Amniotic epithelial cell (primary cell): ENCODE measurements around the gene ZC3H12D.
"Not testable (repeated sequence)": the region's sequence is repeated elsewhere in the genome, so short reads cannot be mapped to it uniquely, and the experiment has no call there.

Source experiments
- DNase-seq: peaks from one replicate; pipeline ENCODE4 v3.0.0-alpha.2; 2010; ENCODE audit warnings: low read depth

Gene ZC3H12D

GRCh38 chr6:149459761-149460160, 25.1 kb downstream of the ZC3H12D start:
- DNase-seq = no peak

- no peak for DNase-seq
Observed at GRCh38 chr6:149458806-149459205, 26.0 kb downstream of the ZC3H12D start.

GRCh38 chr6:149458196-149458595, 26.6 kb downstream of the ZC3H12D start:
- peak; percentile 12 for DNase-seq

- peak; percentile 36 for DNase-seq
Observed at GRCh38 chr6:149457316-149457884, 27.4 kb downstream of the ZC3H12D start.

DNA sequence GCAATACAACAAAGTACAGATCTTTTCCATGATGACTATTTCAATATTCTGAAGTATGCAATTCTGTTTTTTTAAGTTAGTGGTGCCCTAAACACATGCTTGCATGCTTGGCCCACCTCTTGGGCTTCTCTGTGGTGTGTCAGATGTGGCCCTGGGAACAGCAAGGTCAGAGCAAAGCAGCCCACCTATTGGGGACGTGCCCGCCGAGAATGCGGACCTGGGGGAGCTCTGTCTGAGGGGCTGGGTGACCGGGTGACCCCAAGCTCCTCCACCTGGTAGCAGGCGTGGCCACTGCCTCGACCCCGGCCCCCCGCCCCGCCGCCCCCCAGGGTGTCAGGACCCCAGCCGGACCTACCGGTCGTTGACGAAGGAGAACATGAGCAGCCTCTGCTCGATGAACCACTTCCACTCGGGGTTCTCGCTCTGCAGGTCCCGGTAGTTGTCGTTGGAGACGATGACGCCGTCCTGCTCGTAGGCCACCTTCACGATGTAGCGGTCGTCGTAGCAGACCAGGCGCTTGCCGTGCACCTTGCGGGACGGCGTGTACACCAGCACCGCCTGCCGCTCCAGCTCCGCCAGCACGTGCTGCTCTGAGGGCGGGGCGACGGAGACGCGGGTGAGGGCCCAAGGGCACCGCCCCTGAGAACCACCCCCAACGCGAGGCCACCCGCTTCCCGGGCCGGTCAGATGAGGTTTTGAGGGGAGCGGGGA, 28.3 kb downstream of the ZC3H12D start:
- DNase-seq = no peak

DNA sequence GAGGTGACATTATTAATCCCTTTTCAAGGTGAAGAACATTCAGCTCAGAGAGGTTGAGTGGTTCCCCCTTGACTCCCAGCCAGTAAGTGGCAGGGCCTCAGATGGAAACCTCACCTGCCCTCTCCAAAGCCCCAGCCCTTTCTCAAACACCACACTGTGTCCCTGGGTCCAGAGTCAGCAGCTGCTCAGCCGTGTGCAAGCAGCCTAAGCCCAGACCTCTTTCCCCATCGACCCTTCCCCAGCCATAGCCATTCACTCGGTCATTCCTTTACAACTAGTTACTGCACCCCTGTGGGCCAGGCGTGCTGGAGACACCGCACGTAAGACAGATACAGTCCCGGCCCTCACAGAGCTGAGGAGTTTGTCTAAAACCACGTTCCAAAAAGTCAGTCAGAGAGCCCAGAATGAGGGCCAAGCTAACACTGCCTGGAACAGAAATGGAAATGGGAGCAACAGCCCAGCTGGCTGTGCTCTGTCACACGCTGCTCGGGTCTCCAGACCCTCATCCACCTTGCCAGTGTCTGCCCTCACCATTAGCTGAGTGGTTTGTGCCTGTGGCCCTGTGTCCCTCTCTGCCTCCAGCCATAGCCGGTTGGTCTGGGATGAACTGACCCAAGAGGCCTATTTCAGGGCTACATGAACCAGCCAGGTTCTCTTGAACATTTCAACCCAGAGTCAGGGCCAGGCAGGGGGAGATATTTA, 29.6 kb downstream of the ZC3H12D start:
- DNase-seq = no peak

GRCh38 chr6:149454346-149454848, 30.4 kb downstream of the ZC3H12D start:
- DNase-seq = peak; percentile 63

- no peak for DNase-seq
Observed at GRCh38 chr6:149453597-149454345, 31.0 kb downstream of the ZC3H12D start.

DNA sequence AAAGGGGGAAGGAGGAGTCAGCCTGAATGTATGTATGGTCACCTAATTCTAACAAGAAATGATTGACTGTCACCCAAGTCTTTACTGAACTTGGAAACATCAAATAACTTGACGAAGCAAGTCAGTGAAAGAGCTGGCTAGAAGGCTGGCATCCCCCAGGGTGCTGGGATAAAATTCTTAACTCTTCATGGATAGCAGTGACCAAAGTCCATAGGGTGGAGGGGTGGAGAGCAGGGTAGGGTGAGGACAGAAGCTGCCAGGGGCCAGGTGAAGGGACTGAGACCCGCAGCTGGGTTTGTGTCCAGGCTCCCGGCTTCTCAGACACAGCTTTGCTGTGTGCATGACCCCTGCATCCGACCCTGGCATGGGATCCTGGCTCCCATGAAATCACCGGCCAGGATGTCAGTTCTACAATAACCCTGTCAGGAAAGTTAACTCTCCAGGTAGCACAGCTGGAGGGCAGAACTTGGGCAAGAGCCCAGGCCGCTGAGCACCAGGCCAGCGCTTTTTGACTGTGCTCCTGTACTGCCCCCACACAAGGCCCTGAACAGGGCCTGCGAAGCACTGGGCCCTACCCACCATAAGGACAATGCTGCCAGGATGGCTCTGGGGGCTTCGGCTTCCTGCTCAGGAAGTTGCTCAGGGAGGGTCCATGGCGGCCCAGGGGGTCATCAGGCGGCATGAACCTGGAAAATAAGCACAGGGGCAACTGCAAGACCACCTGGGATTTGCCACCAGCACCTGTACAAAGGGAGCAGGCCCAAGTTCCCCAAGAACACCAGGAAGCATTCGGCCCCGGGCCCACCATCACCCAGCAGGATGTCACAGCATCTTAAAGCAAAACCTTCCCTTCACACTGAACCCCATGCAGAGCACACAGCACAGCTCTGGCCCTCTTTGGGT, 32.5 kb downstream of the ZC3H12D start:
- no peak for DNase-seq

GRCh38 chr6:149451376-149452036, 33.3 kb downstream of the ZC3H12D start:
- peak; percentile 10 for DNase-seq

GRCh38 chr6:149450679-149451375, 34.0 kb downstream of the ZC3H12D start:
- no peak for DNase-seq

DNA sequence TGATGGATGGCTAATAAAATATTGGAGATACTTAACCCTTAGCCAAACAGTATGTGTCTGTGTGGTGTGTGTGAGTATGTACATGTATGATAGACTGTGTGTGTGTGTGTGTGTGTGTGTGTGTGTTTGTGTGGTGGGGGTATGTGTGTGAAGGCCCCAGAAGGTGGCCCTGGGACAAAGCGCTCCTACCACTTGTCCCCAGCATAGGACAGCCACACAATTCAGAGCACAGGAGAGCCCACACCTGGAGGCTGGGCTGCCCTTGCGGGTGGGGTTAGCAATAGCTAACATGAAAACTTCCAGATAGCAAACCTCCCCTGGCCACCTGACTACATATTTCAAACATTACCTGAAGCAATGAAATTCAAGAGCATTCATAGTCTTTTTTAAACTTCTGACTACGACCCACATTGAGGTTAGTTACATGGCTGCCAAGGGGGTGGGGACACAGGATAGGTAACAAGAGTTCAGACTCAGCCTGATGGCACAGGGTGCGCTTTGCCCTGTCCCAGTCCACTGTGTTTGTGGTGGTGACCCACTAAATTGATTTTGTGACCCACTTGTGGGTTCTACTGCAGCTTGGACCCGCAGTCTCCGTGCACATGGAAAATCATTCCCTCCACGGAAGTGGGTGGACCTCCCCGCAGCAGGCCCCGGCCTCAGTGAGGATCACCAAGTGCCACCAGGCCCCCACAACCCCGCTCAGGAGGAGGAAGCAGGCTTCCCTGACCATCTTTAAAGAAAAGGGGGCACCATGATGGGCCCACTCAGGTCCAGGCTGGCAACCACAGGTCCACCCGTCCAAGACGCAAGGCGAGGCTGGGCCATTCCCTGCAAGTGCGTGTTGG, 34.8 kb downstream of the ZC3H12D start:
- DNase-seq = no peak

DNA sequence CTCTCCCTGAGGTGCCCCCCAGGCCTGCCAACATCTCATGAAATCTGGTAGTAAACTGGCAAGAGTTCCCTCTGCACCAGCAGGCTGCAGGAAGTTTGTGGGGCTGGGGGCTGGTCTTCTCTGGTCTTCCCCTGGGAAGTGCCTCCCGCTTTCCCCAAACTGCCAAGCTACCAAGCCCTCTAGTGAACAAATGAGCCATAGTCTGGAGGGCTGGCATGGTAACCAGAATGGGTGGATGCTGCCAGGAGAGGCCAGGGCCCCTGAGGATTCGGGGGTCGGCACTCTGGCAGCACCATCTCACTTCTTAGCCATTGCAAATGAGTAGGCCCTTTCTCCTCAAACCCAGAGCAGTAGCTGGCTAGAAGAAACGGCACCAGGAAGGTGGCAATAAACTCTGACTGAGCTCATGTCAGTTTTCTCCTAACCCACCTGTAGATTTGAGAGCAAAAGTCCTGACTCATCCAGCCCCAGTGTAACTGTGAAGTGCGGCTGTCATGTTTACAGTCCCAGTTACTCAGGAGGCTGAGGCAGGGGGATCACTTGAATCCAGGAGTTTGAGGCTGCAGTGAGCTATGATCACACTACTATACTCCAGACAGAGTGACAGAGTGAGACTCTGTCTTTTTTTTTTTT, 35.9 kb downstream of the ZC3H12D start:
- no peak for DNase-seq

DNA sequence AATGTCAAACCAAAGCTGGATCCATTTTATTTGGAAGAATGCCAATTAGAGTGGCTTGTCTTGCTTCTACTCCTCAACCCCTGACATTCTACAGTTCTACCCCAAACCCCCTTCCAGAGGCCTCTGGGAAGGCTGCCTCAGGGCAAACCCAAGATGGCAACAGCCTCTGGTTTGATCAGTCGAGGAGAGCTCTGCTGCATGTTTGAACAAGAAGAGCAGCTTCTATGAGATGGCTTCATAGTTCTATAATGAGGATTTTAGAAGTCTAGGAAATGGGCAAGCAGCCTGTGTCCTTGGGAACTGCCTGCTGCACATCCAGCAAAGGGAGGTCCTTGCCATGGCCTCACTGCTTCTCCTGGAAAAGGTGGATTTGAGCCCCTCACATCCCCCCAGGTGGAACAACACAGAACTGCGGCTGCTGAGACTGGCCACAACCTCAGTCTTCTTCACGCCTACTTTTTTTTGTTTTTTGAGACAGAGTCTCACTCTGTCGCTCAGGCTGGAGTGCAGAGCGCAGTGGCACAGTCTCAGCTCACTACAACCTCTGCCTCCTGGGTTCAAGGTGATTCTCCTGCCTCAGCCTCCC, 37.9 kb downstream of the ZC3H12D start:
- DNase-seq = no peak

DNA sequence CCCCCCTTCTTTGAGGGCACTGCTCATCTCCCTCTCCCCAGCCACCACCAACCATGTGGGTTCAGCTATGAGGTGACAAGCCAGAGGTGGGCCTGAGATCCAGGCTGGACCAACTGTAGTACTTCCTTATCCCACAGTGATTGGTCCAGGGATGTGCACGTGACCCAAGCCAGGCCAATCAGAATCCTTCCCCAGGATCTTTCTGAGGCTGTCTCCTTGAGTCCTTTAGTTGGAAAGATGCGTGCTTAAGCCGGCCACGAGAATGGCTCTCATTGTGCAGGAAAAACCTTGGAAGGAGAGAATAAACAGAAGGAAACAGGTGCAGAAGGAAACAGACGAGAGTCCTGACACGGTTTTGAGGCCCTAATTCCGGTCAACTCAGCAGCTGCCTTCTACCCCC, 39.2 kb downstream of the ZC3H12D start:
- no peak for DNase-seq

DNA sequence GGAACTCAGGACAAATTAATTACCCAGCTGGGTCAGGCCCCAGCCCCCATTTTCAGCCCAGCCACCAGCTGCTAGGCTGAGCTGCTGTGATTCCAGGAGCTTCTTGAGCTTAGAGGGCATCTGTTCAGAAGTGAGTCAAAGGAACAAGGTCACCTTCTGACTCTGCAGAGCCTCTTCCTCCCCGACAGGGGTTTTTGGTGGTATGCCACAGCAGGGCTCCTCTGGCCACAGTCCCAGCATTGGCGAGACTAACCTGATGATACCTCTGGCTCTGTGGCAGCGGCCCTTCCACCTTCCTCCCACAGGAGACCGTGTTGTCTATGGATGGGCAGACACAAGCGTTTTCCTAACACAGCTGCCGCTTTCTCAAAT, 39.7 kb downstream of the ZC3H12D start:
- no peak for DNase-seq

DNA sequence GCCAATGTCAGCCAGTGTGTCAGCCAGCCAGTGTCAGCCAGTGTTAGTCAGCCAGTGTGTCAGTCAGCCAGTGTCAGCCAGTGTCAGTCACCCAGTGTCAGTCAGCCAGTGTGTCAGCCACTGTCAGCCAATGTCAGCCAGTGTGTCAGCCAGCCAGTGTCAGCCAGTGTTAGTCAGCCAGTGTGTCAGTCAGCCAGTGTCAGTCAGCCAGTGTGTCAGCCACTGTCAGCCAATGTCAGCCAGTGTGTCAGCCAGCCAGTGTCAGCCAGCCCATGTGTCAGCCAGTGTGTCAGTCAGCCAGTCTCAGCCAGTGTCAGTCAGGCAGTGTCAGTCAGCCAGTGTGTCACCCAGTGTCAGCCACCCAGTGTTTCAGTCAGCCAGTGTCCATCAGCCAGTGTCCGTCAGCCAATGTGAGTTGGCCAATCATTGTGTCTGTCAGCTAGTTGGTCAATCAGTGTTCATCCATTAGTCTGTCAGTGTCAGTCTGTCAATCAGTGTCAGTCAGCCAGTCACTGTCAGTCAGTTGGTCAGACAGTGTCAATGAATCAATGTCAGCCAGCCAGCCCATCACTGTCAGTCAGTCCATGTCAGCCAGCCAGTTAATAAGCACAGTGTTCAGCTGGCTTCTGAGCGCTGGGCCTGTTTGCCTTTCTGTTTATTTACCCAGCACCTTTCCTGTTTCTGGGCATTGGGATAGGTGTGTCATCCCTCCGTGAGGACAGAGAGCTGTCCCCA, 40.3 kb downstream of the ZC3H12D start:
- not testable (repeated sequence) for DNase-seq
